ENCODE results near the gene NRG2. TPM values are rescaled to one million over a fixed set of nuclear protein-coding genes. Genes with fewer than 3 reads are reported as not detected.

NRG2 gene
- total and polyA plus RNA-seq, 2 of the 4 experiments (the other 2 are of a cell fraction), result 0.18 TPM; not detected in 1

DNA sequence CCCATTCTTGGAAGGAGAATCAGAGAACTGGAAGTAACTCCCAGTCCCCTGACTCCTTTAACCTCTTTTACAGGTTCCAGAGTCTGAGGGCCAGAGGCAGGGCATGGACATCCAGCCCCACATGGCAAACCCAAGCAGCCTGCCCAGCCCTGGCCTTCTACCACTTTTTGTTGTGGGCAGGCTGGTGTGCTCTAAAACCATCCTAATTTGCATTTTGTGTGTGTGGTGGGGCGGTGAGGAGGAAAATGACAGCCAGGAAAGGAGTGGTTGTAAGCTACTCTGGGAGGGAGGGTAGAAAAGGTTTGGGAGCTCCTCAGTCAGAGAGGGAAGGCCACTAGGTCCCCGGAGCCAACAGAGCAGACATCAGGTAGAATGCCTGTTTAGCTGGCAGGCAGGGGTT lies 156.9 kb downstream of the NRG2 start:
- no peak overlapping the region for H3K27ac ChIP-seq (ENCODE audit: insufficient read depth, low read length)

More for the DNA sequence above, 156.9 kb downstream of the NRG2 start:
- no peak for TF ChIP-seq BHLHE40 (IDR thresholded peaks at IDR 0.05; ENCODE audit: low read depth, low read length)
- TF ChIP-seq RFX5 (IDR thresholded peaks at IDR 0.05; ENCODE audit: low read depth, low read length), result no peak
- no peak for TF ChIP-seq CTCF (conservative IDR thresholded peaks at IDR 0.05; ENCODE audit: low read depth, low read length)
- TF ChIP-seq MXI1 (IDR thresholded peaks at IDR 0.05; ENCODE audit: borderline replicate concordance, low read depth, low read length), result no peak
- TF ChIP-seq ELK1 (IDR thresholded peaks at IDR 0.05; ENCODE audit: borderline replicate concordance, low read depth, low read length), result no peak
- TF ChIP-seq NFE2L2 (IDR thresholded peaks at IDR 0.05; ENCODE audit: low read depth, low read length), result no peak
- TF ChIP-seq MAZ (IDR thresholded peaks at IDR 0.05; ENCODE audit: borderline replicate concordance, low read depth, low read length), result no peak
- no peak for TF ChIP-seq MAFK (IDR thresholded peaks at IDR 0.05; ENCODE audit: low read depth, low read length)
- TF ChIP-seq USF2 (IDR thresholded peaks at IDR 0.05; ENCODE audit: low read depth, low read length), result no peak
- no peak for TF ChIP-seq FOS (IDR thresholded peaks at IDR 0.05; ENCODE audit: low read depth, low read length)
- no peak for TF ChIP-seq RCOR1 (IDR thresholded peaks at IDR 0.05; ENCODE audit: insufficient replicate concordance, low read length)
- no peak for TF ChIP-seq SMC3 (IDR thresholded peaks at IDR 0.05; ENCODE audit: low read depth, low read length)
- no peak for TF ChIP-seq RAD21 (IDR thresholded peaks at IDR 0.05; ENCODE audit: low read length)
- TF ChIP-seq CHD1 (IDR thresholded peaks at IDR 0.05; ENCODE audit: low read depth, low read length), result no peak
- TF ChIP-seq POLR2A (IDR thresholded peaks at IDR 0.05; ENCODE audit: low read depth, low read length), result no peak
- TF ChIP-seq CEBPB (IDR thresholded peaks at IDR 0.05; ENCODE audit: low read depth, low read length), result no peak
- Histone ChIP-seq H3K23ac (ENCODE audit: low read depth, low read length) (no peak overlapping the region), H3K79me1 (ENCODE audit: low read depth in 1 of 2, low read length in 2 of 2) (no peaks in the 10 kb centered on the region), H3K56ac (ENCODE audit: extremely low read depth, insufficient read depth, low read length) (no peak overlapping the region), H3K4me1 (ENCODE audit: control insufficient read depth, insufficient read depth, low read length) (no peaks in the 10 kb centered on the region), H3K14ac (replicated peaks; ENCODE audit: low read depth, low read length) (no peak overlapping the region), H2BK5ac (ENCODE audit: low read depth, low read length, poor library complexity, severe bottlenecking) (no peak overlapping the region), H3K4me3 (ENCODE audit: insufficient read depth, low read depth, low read length) (no peak overlapping the region), H3K9me1 (ENCODE audit: insufficient read depth, low read length) (no peaks in the 10 kb centered on the region), H4K20me1 (ENCODE audit: insufficient read depth, low read length) (no peaks in the 10 kb centered on the region), H2BK15ac (ENCODE audit: low read depth, low read length) (no peak overlapping the region), H3K18ac (ENCODE audit: low read depth, low read length) (no peak overlapping the region), H2AFZ (replicated peaks; ENCODE audit: low read length, poor library complexity) (no peak overlapping the region), H4K5ac (ENCODE audit: low read depth, low read length) (no peak overlapping the region), H4K91ac (ENCODE audit: insufficient read depth, low read depth, low read length) (no peak overlapping the region), H3K4ac (ENCODE audit: low read depth, low read length) (no peak overlapping the region), H2BK20ac (ENCODE audit: low read depth, low read length) (no peak overlapping the region), H2AK9ac (replicated peaks; ENCODE audit: low read depth, low read length, poor library complexity) (no peak overlapping the region), H3K9me3 (ENCODE audit: control insufficient read depth, insufficient read depth, low read length) (no peaks in the 10 kb centered on the region), H2BK120ac (ENCODE audit: low read depth, low read length) (no peak overlapping the region), H3K9ac (ENCODE audit: low read depth, low read length) (no peak overlapping the region), H3K27me3 (ENCODE audit: control insufficient read depth, insufficient read depth, low read length) (peaks cover 75% of the 10 kb centered on the region), H4K8ac (ENCODE audit: low read depth in 2 of 2, low read length in 2 of 2) (no peak overlapping the region), H2AK5ac (ENCODE audit: low read depth, low read length) (no peak overlapping the region), H3K36me3 (ENCODE audit: control insufficient read depth, insufficient read depth, low read length) (no peaks in the 10 kb centered on the region), H3K4me2 (ENCODE audit: low read depth, low read length) (no peak overlapping the region)
- ChIA-PET CTCF (no interaction called here), POLR2A (ENCODE audit: unreplicated experiment) (no interaction called here)
- intact Hi-C loops (cut with micrococcal nuclease), result no loop called here
- BruUV-seq (replicated peaks), result no TSS peak
- DNase-seq (no peak), ATAC-seq (ENCODE audit: low read depth) (no peak)
- dilution Hi-C loops (cut with HindIII; ENCODE audit: low sequenced_read_pairs, unreplicated experiment), result no loop called here
- in situ Hi-C loops (cut with MboI; ENCODE audit: low sequenced_read_pairs), result no loop called here
- WGBS, 2 experiments (ENCODE audit: extremely low coverage in 2 of 2, insufficient read length in 1 of 2), result no CpG with 5 or more reads among the region's 2 CpGs

Measured in IMR-90 (cell line).